ENCODE measurements around the gene TBCCD1.

The TBCCD1 gene

GRCh38 chr3:186590580-186591295 is 23.6 kb upstream of the TBCCD1 start:
- no peak overlapping the region for H3K27ac ChIP-seq (ENCODE audit: low read length)
- ATAC-seq (ENCODE audit: insufficient read depth, low read depth) (no peak), DNase-seq (no peak)
- no peaks in the 10 kb centered on the region for H3K9me3 ChIP-seq (ENCODE audit: insufficient read depth, low read length, severe bottlenecking)
- H3K4me3 ChIP-seq (ENCODE audit: low read depth in 1 of 2, low read length in 2 of 2), result no peak overlapping the region
- H2AFZ ChIP-seq (ENCODE audit: low read depth, low read length), result no peak overlapping the region
- no peaks in the 10 kb centered on the region for H3K79me2 ChIP-seq (ENCODE audit: insufficient read depth, low read length)
- no peaks in the 10 kb centered on the region for H3K4me1 ChIP-seq (ENCODE audit: insufficient read depth, low read length)
- no peak overlapping the region for H3K9ac ChIP-seq (ENCODE audit: low read depth, low read length)
- no peaks in the 10 kb centered on the region for H4K20me1 ChIP-seq (ENCODE audit: insufficient read depth, low read length)
- no peak overlapping the region for H3K4me2 ChIP-seq (ENCODE audit: insufficient read depth, low read length)
- H3K36me3 ChIP-seq (ENCODE audit: insufficient read depth, low read length), result peaks cover 5% of the 10 kb centered on the region; the same call in 1 of the 2 replicates
- peaks cover 4% of the 10 kb centered on the region for H3K27me3 ChIP-seq (ENCODE audit: insufficient read depth, low read length, poor library complexity)
- TF ChIP-seq, protein P1, sequence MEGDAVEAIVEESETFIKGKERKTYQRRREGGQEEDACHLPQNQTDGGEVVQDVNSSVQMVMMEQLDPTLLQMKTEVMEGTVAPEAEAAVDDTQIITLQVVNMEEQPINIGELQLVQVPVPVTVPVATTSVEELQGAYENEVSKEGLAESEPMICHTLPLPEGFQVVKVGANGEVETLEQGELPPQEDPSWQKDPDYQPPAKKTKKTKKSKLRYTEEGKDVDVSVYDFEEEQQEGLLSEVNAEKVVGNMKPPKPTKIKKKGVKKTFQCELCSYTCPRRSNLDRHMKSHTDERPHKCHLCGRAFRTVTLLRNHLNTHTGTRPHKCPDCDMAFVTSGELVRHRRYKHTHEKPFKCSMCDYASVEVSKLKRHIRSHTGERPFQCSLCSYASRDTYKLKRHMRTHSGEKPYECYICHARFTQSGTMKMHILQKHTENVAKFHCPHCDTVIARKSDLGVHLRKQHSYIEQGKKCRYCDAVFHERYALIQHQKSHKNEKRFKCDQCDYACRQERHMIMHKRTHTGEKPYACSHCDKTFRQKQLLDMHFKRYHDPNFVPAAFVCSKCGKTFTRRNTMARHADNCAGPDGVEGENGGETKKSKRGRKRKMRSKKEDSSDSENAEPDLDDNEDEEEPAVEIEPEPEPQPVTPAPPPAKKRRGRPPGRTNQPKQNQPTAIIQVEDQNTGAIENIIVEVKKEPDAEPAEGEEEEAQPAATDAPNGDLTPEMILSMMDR (IDR thresholded peaks at IDR 0.05; ENCODE audit: borderline replicate concordance, extremely low read depth, low read length, poor library complexity, severe bottlenecking), result no peak
- TF ChIP-seq EZH2 (IDR thresholded peaks at IDR 0.05; ENCODE audit: borderline replicate concordance, low read depth, low read length, severe bottlenecking), result no peak

DNA sequence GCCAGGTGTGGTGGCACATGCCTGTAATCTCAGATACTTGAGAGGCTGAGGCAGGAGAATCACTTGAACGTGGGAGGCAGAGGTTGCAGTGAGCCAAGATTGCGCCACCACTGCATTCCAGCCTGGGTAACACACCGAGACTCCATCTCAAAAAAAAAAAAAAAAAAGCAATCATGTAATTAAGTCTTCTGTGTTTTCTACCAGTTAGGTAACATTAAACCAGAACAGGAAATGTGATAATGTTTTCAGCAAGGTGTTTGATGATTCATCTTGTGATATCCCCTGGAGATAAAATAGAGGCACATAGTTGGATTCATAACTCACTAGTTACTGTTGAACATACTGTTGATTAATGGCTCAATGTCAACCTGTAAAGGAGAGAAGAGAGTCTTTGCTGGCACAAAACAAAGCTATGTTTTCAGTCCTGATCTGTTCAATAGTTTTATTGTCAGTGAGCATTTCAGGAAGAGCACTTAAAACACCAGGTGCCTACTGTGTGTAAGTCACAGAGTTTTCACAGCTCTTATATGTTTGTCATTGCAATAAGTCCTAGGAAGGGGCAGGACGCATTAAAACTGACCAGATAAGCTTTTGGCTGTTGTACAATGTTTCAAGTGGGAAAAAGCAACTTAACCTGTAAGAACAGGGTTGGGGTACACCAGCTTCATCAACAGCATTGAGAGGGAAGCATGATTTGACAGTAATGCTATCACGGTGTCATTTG is 22.9 kb upstream of the TBCCD1 start:
- DNase-seq (no peak), ATAC-seq (ENCODE audit: insufficient read depth, low read depth) (no peak)
- Histone ChIP-seq H3K4me2 (ENCODE audit: insufficient read depth, low read length) (no peak overlapping the region), H3K4me3 (ENCODE audit: low read depth in 1 of 2, low read length in 2 of 2) (no peak overlapping the region), H3K36me3 (ENCODE audit: insufficient read depth, low read length) (peaks cover 12% of the 10 kb centered on the region), H3K79me2 (ENCODE audit: insufficient read depth, low read length) (no peaks in the 10 kb centered on the region), H2AFZ (ENCODE audit: low read depth, low read length) (no peak overlapping the region), H4K20me1 (ENCODE audit: insufficient read depth, low read length) (no peaks in the 10 kb centered on the region), H3K27me3 (ENCODE audit: insufficient read depth, low read length, poor library complexity) (peaks cover 4% of the 10 kb centered on the region), H3K4me1 (ENCODE audit: insufficient read depth, low read length) (no peaks in the 10 kb centered on the region), H3K9ac (ENCODE audit: low read depth, low read length) (no peak overlapping the region), H3K27ac (ENCODE audit: low read length) (no peak overlapping the region), H3K9me3 (ENCODE audit: insufficient read depth, low read length, severe bottlenecking) (no peaks in the 10 kb centered on the region)
- no peak for TF ChIP-seq EZH2 (IDR thresholded peaks at IDR 0.05; ENCODE audit: borderline replicate concordance, low read depth, low read length, severe bottlenecking)
- TF ChIP-seq, protein P1 (IDR thresholded peaks at IDR 0.05; ENCODE audit: borderline replicate concordance, extremely low read depth, low read length, poor library complexity, severe bottlenecking), result no peak

DNA sequence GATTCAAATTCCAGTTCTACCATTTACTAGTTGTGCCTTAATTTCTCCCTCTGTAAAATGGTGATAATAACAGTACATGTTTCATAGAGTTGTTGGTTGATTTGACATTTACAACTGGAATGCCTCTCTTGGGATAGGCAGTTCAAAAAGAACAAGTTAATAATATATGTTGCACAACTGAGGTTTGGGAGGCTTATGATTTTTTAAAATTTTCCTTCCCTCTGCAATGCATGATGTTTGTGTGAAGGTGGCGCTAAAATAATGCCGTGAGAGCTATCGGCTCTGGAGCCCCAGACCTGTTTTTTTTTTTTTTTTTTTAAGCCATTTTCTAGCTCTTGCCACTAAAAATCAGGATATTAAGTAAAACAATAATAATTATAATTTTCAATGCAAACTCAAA is 22.0 kb upstream of the TBCCD1 start:
- no peak overlapping the region for H2AFZ ChIP-seq (ENCODE audit: low read depth, low read length)
- DNase-seq (no peak), ATAC-seq (ENCODE audit: insufficient read depth, low read depth) (no peak)
- H3K27ac ChIP-seq (ENCODE audit: low read length), result no peak overlapping the region
- no peaks in the 10 kb centered on the region for H3K9me3 ChIP-seq (ENCODE audit: insufficient read depth, low read length, severe bottlenecking)
- H3K36me3 ChIP-seq (ENCODE audit: insufficient read depth, low read length), result peaks cover 21% of the 10 kb centered on the region
- H3K4me1 ChIP-seq (ENCODE audit: insufficient read depth, low read length), result no peaks in the 10 kb centered on the region
- no peak overlapping the region for H3K4me3 ChIP-seq (ENCODE audit: low read depth in 1 of 2, low read length in 2 of 2)
- H3K27me3 ChIP-seq (ENCODE audit: insufficient read depth, low read length, poor library complexity), result no peaks in the 10 kb centered on the region
- no peak overlapping the region for H3K9ac ChIP-seq (ENCODE audit: low read depth, low read length)
- H4K20me1 ChIP-seq (ENCODE audit: insufficient read depth, low read length), result no peaks in the 10 kb centered on the region
- H3K79me2 ChIP-seq (ENCODE audit: insufficient read depth, low read length), result no peaks in the 10 kb centered on the region
- no peak for TF ChIP-seq EZH2 (IDR thresholded peaks at IDR 0.05; ENCODE audit: borderline replicate concordance, low read depth, low read length, severe bottlenecking)
- TF ChIP-seq, protein P1 (IDR thresholded peaks at IDR 0.05; ENCODE audit: borderline replicate concordance, extremely low read depth, low read length, poor library complexity, severe bottlenecking), result no peak
- no peak overlapping the region for H3K4me2 ChIP-seq (ENCODE audit: insufficient read depth, low read length)
